HFF-Myc (cell line): ENCODE data around the gene CACTIN.

ENCODE experiments used
- DNase-seq: peaks from one replicate; pipeline ENCODE4 v3.0.0-alpha.2; 2011; ENCODE audit warnings: low read depth; ENCODE audit errors: extremely low read depth
- H3K4me3 ChIP-seq: replicated peaks from 2 replicates; pipeline ENCODE4 v1.5.1; 2011; ENCODE audit warnings: low read depth, mild to moderate bottlenecking, control low read depth, low read length
- CTCF ChIP-seq: IDR thresholded peaks from 2 replicates; pipeline ENCODE4 v1.5.1; 2012; ENCODE audit warnings: mild to moderate bottlenecking, low read depth, low read length, control low read depth; ENCODE audit errors: missing control alignments

CACTIN gene

DNA sequence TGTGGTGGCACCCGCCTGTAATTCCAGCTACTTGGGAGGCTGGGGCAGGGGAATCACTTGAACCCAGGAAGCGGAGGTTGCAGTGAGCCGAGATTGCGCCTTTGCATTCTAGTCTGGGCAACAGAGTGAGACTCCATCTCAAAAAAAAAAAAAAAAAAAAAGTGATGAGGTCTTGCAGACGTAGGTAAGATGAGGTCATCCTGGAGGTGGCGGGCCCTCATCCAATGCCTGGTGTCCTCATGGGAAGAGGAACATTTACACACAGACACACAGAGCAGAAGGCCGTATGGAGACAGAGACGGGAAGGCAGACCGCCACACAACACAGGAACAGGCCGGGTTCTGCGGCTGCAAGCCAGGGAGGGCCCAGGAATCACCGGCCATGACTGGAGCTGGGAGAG, 4.4 kb downstream of the CACTIN start:
- no peak for TF ChIP-seq CTCF
- DNase-seq, result no peak
- H3K4me3 ChIP-seq, result no peak overlapping the region

- no peak overlapping the region for H3K4me3 ChIP-seq
- no peak for DNase-seq
- TF ChIP-seq CTCF, result no peak
Measured at GRCh38 chr19:3621689-3622088, 4.9 kb downstream of the CACTIN start.

GRCh38 chr19:3620817-3621547, 5.6 kb downstream of the CACTIN start:
- no peak for TF ChIP-seq CTCF
- no peak overlapping the region for H3K4me3 ChIP-seq
- DNase-seq, result no peak

DNA sequence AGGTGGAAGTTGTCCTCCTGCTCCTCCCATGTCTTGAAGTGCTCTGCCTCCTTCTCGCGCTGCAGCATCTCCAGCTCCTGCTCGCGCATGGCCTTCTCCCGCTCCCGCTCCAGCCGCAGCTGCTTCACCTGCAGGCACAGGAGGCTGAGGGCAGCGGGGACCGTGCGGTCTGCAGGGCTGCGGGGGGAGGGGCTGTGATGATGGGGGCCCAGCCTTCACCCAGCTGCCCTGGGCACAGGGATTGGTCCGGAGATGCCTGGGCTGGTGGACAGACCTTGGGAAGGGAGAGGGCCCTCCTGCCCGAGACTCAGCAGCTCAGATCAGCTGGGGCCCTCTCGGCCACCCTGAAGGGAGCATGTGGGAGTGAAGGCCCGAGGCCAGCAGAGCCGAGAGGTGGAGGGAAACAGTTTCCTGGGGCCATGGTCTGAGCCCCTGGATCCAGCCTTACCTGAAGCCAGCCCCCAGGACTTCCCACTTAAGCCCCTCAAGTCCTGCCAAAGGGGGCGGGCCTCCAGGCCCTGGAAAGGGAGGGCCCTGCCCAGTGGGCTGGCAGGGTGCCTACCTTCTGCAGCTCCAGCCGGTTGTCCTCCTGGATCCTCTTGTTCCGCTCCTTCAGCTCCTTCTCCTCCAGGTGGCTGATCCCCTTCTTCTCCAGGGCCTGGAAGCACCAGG, 6.3 kb downstream of the CACTIN start:
- H3K4me3 ChIP-seq, result no peak overlapping the region
- TF ChIP-seq CTCF, result no peak
- no peak for DNase-seq

GRCh38 chr19:3619631-3620012, 7.0 kb downstream of the CACTIN start:
- H3K4me3 ChIP-seq, result no peak overlapping the region
- no peak for DNase-seq
- no peak for TF ChIP-seq CTCF

DNA sequence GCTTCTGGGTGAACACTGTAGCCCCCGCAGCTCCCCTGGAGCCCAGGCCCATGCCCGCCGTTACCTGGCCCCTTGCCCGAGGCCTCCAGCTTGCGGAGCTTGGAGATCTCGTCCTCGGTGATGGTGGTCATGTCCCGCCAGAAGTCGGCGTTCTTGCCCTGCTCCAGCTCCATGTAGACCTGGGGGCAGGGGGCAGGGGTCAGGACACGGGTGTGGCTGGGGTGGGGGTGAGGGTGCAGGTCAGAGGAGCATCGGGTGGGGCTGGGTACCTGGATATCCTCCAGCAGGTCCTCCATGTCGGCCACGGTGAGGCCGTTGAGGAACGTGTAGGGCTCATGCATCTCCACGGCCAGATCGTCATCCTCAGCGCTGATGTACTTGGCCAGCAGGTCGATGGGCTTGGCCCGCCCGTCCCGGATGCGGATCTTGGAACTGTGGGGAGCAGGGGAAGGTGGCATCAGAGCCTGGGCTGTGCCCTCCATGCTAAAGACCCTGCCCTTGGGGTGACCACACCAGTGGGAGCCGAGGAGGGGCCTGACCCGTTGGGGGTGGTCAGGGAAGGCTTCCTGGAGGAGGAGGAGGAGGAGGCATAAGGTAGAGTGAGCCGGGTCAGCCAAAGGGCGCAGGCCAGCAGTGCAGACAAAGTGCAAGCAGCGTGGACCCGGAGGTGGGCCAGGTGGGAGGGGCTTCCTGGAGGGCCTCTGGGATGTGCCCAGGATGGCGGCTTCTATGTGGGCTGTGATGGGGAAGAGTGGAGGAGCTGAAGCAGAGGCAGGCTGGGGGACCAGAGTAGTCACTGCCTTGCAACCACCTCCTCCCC, 7.6 kb downstream of the CACTIN start:
- no peak for DNase-seq
- TF ChIP-seq CTCF, result no peak
- H3K4me3 ChIP-seq, result no peak overlapping the region
